Measurements from ENCODE around the gene CAPS2.

DNA sequence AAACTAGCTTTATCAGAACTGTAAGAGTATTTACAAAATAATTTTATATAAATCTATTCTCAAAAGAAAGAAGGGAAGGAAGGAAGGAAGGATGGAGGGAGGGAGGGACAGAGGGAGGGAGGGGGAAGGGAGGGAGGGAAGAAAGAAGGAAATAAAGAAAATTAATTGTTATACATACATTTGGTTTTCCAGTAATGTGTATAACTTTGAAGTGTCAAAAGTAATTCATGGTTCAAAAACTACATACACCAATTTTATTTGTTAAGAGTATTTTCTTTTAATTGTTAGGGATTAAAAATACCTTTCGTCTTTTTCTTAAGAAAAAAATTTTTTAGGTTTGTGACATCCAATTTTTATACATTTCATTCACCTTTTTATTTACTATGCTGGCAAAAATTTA is 103.0 kb downstream of the CAPS2 start:
- TF ChIP-seq CTCF (IDR thresholded peaks at IDR 0.05; ENCODE audit: insufficient read depth, low read length, poor library complexity, severe bottlenecking) (no peak), EZH2phosphoT487 (conservative IDR thresholded peaks at IDR 0.05; ENCODE audit: low read length) (no peak)
